Hepatocyte (in vitro differentiated cells): ENCODE measurements around the gene STK32C. TPM values are rescaled to one million over a fixed set of nuclear protein-coding genes. Genes with fewer than 3 reads are reported as not detected.

ENCODE experiments used
- DNase-seq: peaks from one replicate; pipeline ENCODE4 v3.0.0-alpha.2; 2016; ENCODE audit warnings: low spot score
- H2AFZ ChIP-seq: fragments of 200-600 bp; sonication (generic); 2 replicates; pipeline ENCODE4 v1.6.0; 2016; ENCODE audit warnings: antibody characterized with exemption, mild to moderate bottlenecking
- H3K27ac ChIP-seq: fragments of 200-600 bp; sonication (generic); 2 replicates; pipeline ENCODE4 v1.5.1; 2016; ENCODE audit warnings: mild to moderate bottlenecking
- H3K27me3 ChIP-seq: fragments of 200-600 bp; sonication (generic); 2 replicates; pipeline ENCODE4 v1.6.1; 2016
- H3K36me3 ChIP-seq: fragments of 200-600 bp; sonication (generic); replicated peaks from 2 replicates; pipeline ENCODE4 v1.5.1; 2016; ENCODE audit warnings: low read depth; ENCODE audit not compliant: insufficient read depth
- H3K4me1 ChIP-seq: fragments of 200-600 bp; sonication (generic); 2 replicates; pipeline ENCODE4 v1.5.1; 2016; ENCODE audit warnings: mild to moderate bottlenecking, moderate library complexity; ENCODE audit not compliant: insufficient read depth
- H3K4me2 ChIP-seq: fragments of 200-600 bp; sonication (generic); 2 replicates; pipeline ENCODE4 v1.6.0; 2016
- H3K4me3 ChIP-seq: fragments of 200-600 bp; sonication (generic); 2 replicates; pipeline ENCODE4 v1.5.1; 2016; ENCODE audit warnings: mild to moderate bottlenecking
- H3K79me2 ChIP-seq: fragments of 200-600 bp; sonication (generic); 2 replicates; pipeline ENCODE4 v1.6.0; 2017; ENCODE audit warnings: mild to moderate bottlenecking
- H3K9me2 ChIP-seq: fragments of 200-600 bp; sonication (generic); replicated peaks from 2 replicates; pipeline ENCODE4 v1.6.0; 2017; ENCODE audit warnings: mild to moderate bottlenecking; ENCODE audit not compliant: insufficient read depth
- H3K9me3 ChIP-seq: fragments of 200-600 bp; sonication (generic); 2 replicates; pipeline ENCODE4 v1.5.1; 2016; ENCODE audit warnings: low read depth, mild to moderate bottlenecking
- H4K20me1 ChIP-seq: fragments of 200-600 bp; sonication (generic); 2 replicates; pipeline ENCODE4 v1.6.0; 2016; ENCODE audit warnings: mild to moderate bottlenecking; ENCODE audit not compliant: insufficient read depth, poor library complexity, severe bottlenecking
- CTCF ChIP-seq: fragments of 200-600 bp; sonication (generic); IDR thresholded peaks from 2 replicates; pipeline ENCODE4 v1.5.1; 2016; ENCODE audit warnings: antibody characterized with exemption, mild to moderate bottlenecking; ENCODE audit not compliant: poor library complexity
- EZH2 ChIP-seq: fragments of 200-600 bp; sonication (generic); IDR thresholded peaks from 2 replicates; pipeline ENCODE4 v1.6.1; 2016; ENCODE audit warnings: antibody characterized with exemption, mild to moderate bottlenecking, borderline replicate concordance
- EZH2phosphoT487 ChIP-seq: fragments of 200-600 bp; sonication (generic); IDR thresholded peaks from one replicate; pipeline ENCODE4 v1.6.1; 2018; ENCODE audit warnings: antibody characterized with exemption, mild to moderate bottlenecking, low read depth, moderate library complexity; ENCODE audit not compliant: unreplicated experiment, severe bottlenecking
- WGBS: methylation state at CpG from one replicate; pipeline ENCODE4 v1.1.6; 2016; ENCODE audit warnings: low lambda C conversion rate; ENCODE audit errors: missing lambda C conversion rate; 5-methylcytosine and 5-hydroxymethylcytosine counted together
- polyA plus RNA-seq: library from polyadenylated mRNA; unstranded; fragments of >200 nt; fragmentation: Nextera tagmentation; extraction: Ambion mirVana; gene quantifications from 2 replicates; pipeline ENCODE4 v1.2.1, GENCODE V29; 2016
- total RNA-seq: library from RNA; depleted of rRNA; stranded (reverse); fragments of >200 nt; gene quantifications from 2 replicates; pipeline ENCODE4 v1.2.3, GENCODE V29; 2014

The STK32C gene
- total and polyA plus RNA-seq, 2 experiments from 2014 or later: 7.9 to 12.2 TPM

- no peaks in the 10 kb centered on the region for H3K79me2 ChIP-seq
- H3K4me1 ChIP-seq: no peaks in the 10 kb centered on the region
- no peak overlapping the region for H3K4me2 ChIP-seq
- no peak for TF ChIP-seq EZH2
- TF ChIP-seq EZH2phosphoT487: no peak
- no peak for TF ChIP-seq CTCF
- H3K9me2 ChIP-seq: no peaks in the 10 kb centered on the region
- H3K27me3 ChIP-seq: peaks cover 5% of the 10 kb centered on the region
- H3K9me3 ChIP-seq: no peaks in the 10 kb centered on the region
- no peak overlapping the region for H3K27ac ChIP-seq
- H4K20me1 ChIP-seq: no peaks in the 10 kb centered on the region
- no peaks in the 10 kb centered on the region for H3K36me3 ChIP-seq
- WGBS: 96% methylated on average over 4 of the region's 4 CpGs
- H2AFZ ChIP-seq: no peak overlapping the region
- no peak overlapping the region for H3K4me3 ChIP-seq
- DNase-seq: no peak
Measured at GRCh38 chr10:132314336-132314735, 6.6 kb upstream of the STK32C start.

GRCh38 chr10:132313865-132314264 lies 6.1 kb upstream of the STK32C start:
- DNase-seq: no peak
- Histone ChIP-seq H3K9me2 (no peaks in the 10 kb centered on the region), H3K4me2 (no peak overlapping the region), H3K9me3 (no peaks in the 10 kb centered on the region), H3K4me3 (no peak overlapping the region), H3K36me3 (no peaks in the 10 kb centered on the region), H3K27ac (no peak overlapping the region), H3K27me3 (peaks cover 10% of the 10 kb centered on the region), H2AFZ (no peak overlapping the region), H4K20me1 (no peaks in the 10 kb centered on the region), H3K4me1 (peaks cover 1% of the 10 kb centered on the region), H3K79me2 (no peaks in the 10 kb centered on the region)
- TF ChIP-seq EZH2: no peak
- no peak for TF ChIP-seq CTCF
- TF ChIP-seq EZH2phosphoT487: no peak
- 89% methylated on average over 6 of the region's 6 CpGs for WGBS

- Histone ChIP-seq H3K4me3 (no peak overlapping the region), H3K27me3 (peaks cover 13% of the 10 kb centered on the region), H3K36me3 (no peaks in the 10 kb centered on the region), H3K4me1 (peaks cover 7% of the 10 kb centered on the region), H4K20me1 (no peaks in the 10 kb centered on the region), H3K9me2 (no peaks in the 10 kb centered on the region), H3K79me2 (no peaks in the 10 kb centered on the region), H3K9me3 (no peaks in the 10 kb centered on the region), H3K27ac (no peak overlapping the region), H3K4me2 (no peak overlapping the region), H2AFZ (no peak overlapping the region)
- no peak for DNase-seq
- no peak for TF ChIP-seq CTCF
- no peak for TF ChIP-seq EZH2
- no peak for TF ChIP-seq EZH2phosphoT487
- 93% methylated on average over 12 of the region's 12 CpGs for WGBS
Measured at GRCh38 chr10:132313305-132313704, 5.6 kb upstream of the STK32C start.
